ENCODE data around the gene NPBWR2. TPM values are rescaled to one million over a fixed set of nuclear protein-coding genes. Genes with fewer than 3 reads are reported as not detected.

NPBWR2 gene
- total and polyA plus RNA-seq, 9 of the 15 experiments (the other 6 are each of a cell fraction or from before 2014, with no cell fraction given) = not detected

- H3K4me3 ChIP-seq = no peak overlapping the region
- H3K36me3 ChIP-seq (ENCODE audit: control insufficient read depth, insufficient read depth, low read length) = no peaks in the 10 kb centered on the region
- H3K4me1 ChIP-seq (replicated peaks in 1 of 2; ENCODE audit: control insufficient read depth in 2 of 2, insufficient read depth in 2 of 2, low read length in 2 of 2) = peaks cover 0 to 18% of the 10 kb centered on the region in 2 experiments; a peak in 1 of 5 replicates
- DNase-seq (ENCODE audit: extremely low read depth in 1 of 4, low spot score in 3 of 4) = peak in 1 of 4 experiments; percentile 31
- H3K9ac ChIP-seq (ENCODE audit: insufficient read depth in 1 of 2, low read depth in 2 of 2, low read length in 2 of 2) = no peak overlapping the region
- H3K9me1 ChIP-seq (ENCODE audit: control insufficient read depth, insufficient read depth, low read length) = peaks cover 2% of the 10 kb centered on the region
- in situ Hi-C loops (cut with MboI) = no loop called here
- CTCF ChIA-PET (ENCODE audit: low intra/inter-chr PET ratio) = no interaction called here
- whole genome bisulfite sequencing (ENCODE audit: insufficient coverage, low coverage, missing lambda C conversion rate) = 1% methylated on average over 18 of the region's 22 CpGs
- ATAC-seq = no peak; the same call in 2 of the 3 replicates
- peaks cover 11% of the 10 kb centered on the region for H4K20me1 ChIP-seq (replicated peaks; ENCODE audit: control insufficient read depth, insufficient read depth, low read length)
- H2AFZ ChIP-seq (ENCODE audit: low read depth, low read length) = no peak overlapping the region
- H3K79me2 ChIP-seq (ENCODE audit: control insufficient read depth, insufficient read depth, low read length) = no peaks in the 10 kb centered on the region
- BruUV-seq (replicated peaks) = no TSS peak
- no peak for FAIRE-seq
- H3K27ac ChIP-seq (ENCODE audit: extremely low read depth, low read depth, low read length) = no peak overlapping the region
- H3K27me3 ChIP-seq (ENCODE audit: control insufficient read depth in 2 of 2, insufficient read depth in 2 of 2, low read length in 2 of 2) = peaks cover 0 to 66% of the 10 kb centered on the region in 2 experiments; a peak in 4 of 5 replicates
- H3K4me2 ChIP-seq (ENCODE audit: insufficient read depth, low read length) = no peak overlapping the region
- intact Hi-C loops (cut with micrococcal nuclease) = no loop called here
- H3K9me3 ChIP-seq (replicated peaks; ENCODE audit: control insufficient read depth, insufficient read depth, low read depth, low read length) = no peaks in the 10 kb centered on the region
- TF ChIP-seq RFX1 (IDR thresholded peaks at IDR 0.05) = peak; percentile 14; the same call in 1 of the 2 replicates
- TF ChIP-seq, protein P1, sequence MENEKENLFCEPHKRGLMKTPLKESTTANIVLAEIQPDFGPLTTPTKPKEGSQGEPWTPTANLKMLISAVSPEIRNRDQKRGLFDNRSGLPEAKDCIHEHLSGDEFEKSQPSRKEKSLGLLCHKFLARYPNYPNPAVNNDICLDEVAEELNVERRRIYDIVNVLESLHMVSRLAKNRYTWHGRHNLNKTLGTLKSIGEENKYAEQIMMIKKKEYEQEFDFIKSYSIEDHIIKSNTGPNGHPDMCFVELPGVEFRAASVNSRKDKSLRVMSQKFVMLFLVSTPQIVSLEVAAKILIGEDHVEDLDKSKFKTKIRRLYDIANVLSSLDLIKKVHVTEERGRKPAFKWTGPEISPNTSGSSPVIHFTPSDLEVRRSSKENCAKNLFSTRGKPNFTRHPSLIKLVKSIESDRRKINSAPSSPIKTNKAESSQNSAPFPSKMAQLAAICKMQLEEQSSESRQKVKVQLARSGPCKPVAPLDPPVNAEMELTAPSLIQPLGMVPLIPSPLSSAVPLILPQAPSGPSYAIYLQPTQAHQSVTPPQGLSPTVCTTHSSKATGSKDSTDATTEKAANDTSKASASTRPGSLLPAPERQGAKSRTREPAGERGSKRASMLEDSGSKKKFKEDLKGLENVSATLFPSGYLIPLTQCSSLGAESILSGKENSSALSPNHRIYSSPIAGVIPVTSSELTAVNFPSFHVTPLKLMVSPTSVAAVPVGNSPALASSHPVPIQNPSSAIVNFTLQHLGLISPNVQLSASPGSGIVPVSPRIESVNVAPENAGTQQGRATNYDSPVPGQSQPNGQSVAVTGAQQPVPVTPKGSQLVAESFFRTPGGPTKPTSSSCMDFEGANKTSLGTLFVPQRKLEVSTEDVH (IDR thresholded peaks at IDR 0.05; ENCODE audit: low read depth, partially characterized antibody) = no peak
- POLR2A ChIA-PET = interaction anchor here (0.7 to 1.2 kb wide), 2 partner anchors 15 to 57 kb away, joined by 3 read pairs; no protein-coding TSS in a partner anchor
These were observed 48.1 kb upstream of the NPBWR2 start for GRCh38 chr20:64155258-64156135.
